ENCODE data around the gene CSRNP3. TPM values are rescaled to one million over a fixed set of nuclear protein-coding genes. Genes with fewer than 3 reads are reported as not detected.

CSRNP3 gene
- total and polyA plus RNA-seq, 10 of the 15 experiments (the other 5 are each of a cell fraction or from before 2014, with no cell fraction given): 0.03 to 5.2 (median 0.11) TPM; not detected in 1

DNA sequence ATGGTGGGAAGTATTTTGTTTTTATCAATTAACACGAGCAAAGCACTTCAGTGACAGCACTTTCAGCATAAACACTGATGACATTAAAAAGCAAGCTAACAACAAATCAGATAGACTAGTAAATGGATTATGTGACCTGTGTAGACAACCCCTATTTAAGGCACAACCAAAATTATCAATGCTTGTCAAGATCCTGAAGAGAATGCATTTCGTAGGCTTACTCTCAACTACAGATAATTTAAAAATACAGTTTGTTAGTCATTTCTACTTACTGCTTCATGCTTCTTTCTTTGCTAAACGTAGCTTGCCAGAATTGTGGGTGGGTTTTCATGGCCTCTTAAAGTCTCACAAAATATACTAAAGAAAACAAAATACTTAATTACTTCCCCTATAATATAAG, 3.4 kb downstream of the CSRNP3 start:
- ChIA-PET RAD21 (ENCODE audit: unreplicated experiment) (interaction anchor here (0.8 to 2.5 kb wide), 13 partner anchors 10 to 210 kb away, joined by 3 to 9 read pairs (median 4); no protein-coding TSS in a partner anchor), SMC1A (ENCODE audit: uncharacterized antibody, unreplicated experiment) (interaction anchor here (0.6 to 3.1 kb wide), 23 partner anchors 8 to 402 kb away, joined by 3 to 21 read pairs (median 4); no protein-coding TSS in a partner anchor), POLR2A (no interaction called here), CTCF (interaction anchor here (1.0 to 2.4 kb wide), 9 partner anchors 9 to 402 kb away, joined by 3 to 8 read pairs (median 4); no protein-coding TSS in a partner anchor)
- Histone ChIP-seq H3K79me2 (ENCODE audit: control insufficient read depth, insufficient read depth, low read length) (no peaks in the 10 kb centered on the region), H3K27ac (ENCODE audit: control insufficient read depth, insufficient read depth) (no peak overlapping the region), H3K4me2 (ENCODE audit: control insufficient read depth, insufficient read depth) (no peak overlapping the region), H4K20me1 (ENCODE audit: control insufficient read depth, insufficient read depth) (no peaks in the 10 kb centered on the region), H3K9me3 (replicated peaks; ENCODE audit: control insufficient read depth, insufficient read depth, low read length) (no peaks in the 10 kb centered on the region), H3K9ac (ENCODE audit: control insufficient read depth, insufficient read depth, low read length) (no peak overlapping the region), H3K27me3 (replicated peaks in 1 of 2; ENCODE audit: control insufficient read depth in 2 of 2, insufficient read depth in 2 of 2, low read length in 1 of 2) (no peaks in the 10 kb centered on the region), H3K36me3 (ENCODE audit: control insufficient read depth in 2 of 2, insufficient read depth in 2 of 2, low read length in 1 of 2) (no peaks in the 10 kb centered on the region), H3K4me3 (no peak overlapping the region), H3K4me1 (ENCODE audit: control insufficient read depth, insufficient read depth, low read length) (no peaks in the 10 kb centered on the region), H2AFZ (ENCODE audit: control insufficient read depth, low read depth, low read length) (no peak overlapping the region)
- no TSS peak for BruUV-seq (replicated peaks)
- intact Hi-C loops (cut with micrococcal nuclease; ENCODE audit: unreplicated experiment) (no loop called here), in situ Hi-C loops (cut with MboI) (no loop called here)
- 0% methylated on average over 3 of the region's 3 CpGs for WGBS (ENCODE audit: insufficient coverage, insufficient replicate concordance, low lambda C conversion rate, missing lambda C conversion rate)
- no peak for DNase-seq (ENCODE audit: low read depth, low spot score)
- no peak for FAIRE-seq
- no peak for TF ChIP-seq IKZF2 (IDR thresholded peaks at IDR 0.05)
- TF ChIP-seq RBBP5 (conservative IDR thresholded peaks at IDR 0.05): no peak
- no peak for TF ChIP-seq ZBED1 (IDR thresholded peaks at IDR 0.05; ENCODE audit: borderline replicate concordance)
- no peak for TF ChIP-seq EGR1 (IDR thresholded peaks at IDR 0.05; ENCODE audit: borderline replicate concordance in 1 of 2, low read depth in 2 of 2, low read length in 2 of 2)
- no peak for TF ChIP-seq MEF2B (IDR thresholded peaks at IDR 0.05; ENCODE audit: partially characterized antibody, poor library complexity, severe bottlenecking)
- ATAC-seq: no peak

DNA sequence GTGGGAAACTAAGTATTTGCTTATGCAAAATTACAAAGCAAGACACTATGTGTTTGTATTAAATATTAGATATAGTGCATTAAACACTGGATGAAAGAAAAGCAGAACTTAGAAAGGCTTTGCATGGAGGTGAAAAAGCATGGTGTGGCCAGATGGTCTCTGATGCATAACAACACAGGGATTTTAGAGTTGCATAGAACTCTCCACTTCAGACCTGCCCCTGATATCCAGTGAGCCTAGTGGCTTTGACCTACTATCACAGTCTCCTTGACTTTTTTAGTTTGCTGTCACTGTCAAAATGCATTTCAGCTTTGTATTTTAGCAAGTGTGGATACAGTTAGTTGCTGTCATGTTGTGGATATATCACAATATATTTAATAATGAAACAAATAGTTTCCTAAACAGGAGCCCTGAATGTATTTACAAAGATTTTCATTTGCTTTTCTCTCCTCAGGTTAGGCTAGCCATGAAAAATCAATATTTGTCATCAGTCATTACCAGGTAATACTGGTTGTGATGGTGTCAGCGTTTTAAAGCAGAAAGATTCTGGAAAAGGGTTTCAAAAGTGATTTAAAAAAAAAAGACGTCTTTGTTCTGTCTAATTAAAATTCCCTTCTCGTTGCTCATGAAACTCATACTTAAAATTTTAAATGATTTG, 5.2 kb downstream of the CSRNP3 start:
- intact Hi-C loops (cut with micrococcal nuclease; ENCODE audit: unreplicated experiment) (no loop called here), in situ Hi-C loops (cut with MboI) (no loop called here)
- DNase-seq (ENCODE audit: low read depth, low spot score): no peak
- no peaks in the 10 kb centered on the region for H3K36me3 ChIP-seq (ENCODE audit: control insufficient read depth in 2 of 2, insufficient read depth in 2 of 2, low read length in 1 of 2)
- no peak overlapping the region for H3K27ac ChIP-seq (ENCODE audit: control insufficient read depth, insufficient read depth)
- H2AFZ ChIP-seq (ENCODE audit: control insufficient read depth, low read depth, low read length): no peak overlapping the region
- H3K79me2 ChIP-seq (ENCODE audit: control insufficient read depth, insufficient read depth, low read length): no peaks in the 10 kb centered on the region
- H3K4me3 ChIP-seq: no peak overlapping the region
- CTCF ChIA-PET: interaction anchor here (1.4 to 2.4 kb wide), 3 partner anchors 10 to 400 kb away, joined by 3 to 7 read pairs (median 4); no protein-coding TSS in a partner anchor
- peak; percentile 53 for ATAC-seq
- FAIRE-seq: no peak
- BruUV-seq (replicated peaks): no TSS peak
- H3K27me3 ChIP-seq (replicated peaks in 1 of 2; ENCODE audit: control insufficient read depth in 2 of 2, insufficient read depth in 2 of 2, low read length in 1 of 2): no peaks in the 10 kb centered on the region
- TF ChIP-seq ZNF274 (IDR thresholded peaks at IDR 0.05; ENCODE audit: insufficient read depth, insufficient read length) (no peak), CHD1 (IDR thresholded peaks at IDR 0.05; ENCODE audit: low read depth, low read length) (no peak)
- H3K4me1 ChIP-seq (ENCODE audit: control insufficient read depth, insufficient read depth, low read length): no peaks in the 10 kb centered on the region
- no peaks in the 10 kb centered on the region for H3K9me3 ChIP-seq (replicated peaks; ENCODE audit: control insufficient read depth, insufficient read depth, low read length)
- no peak overlapping the region for H3K9ac ChIP-seq (ENCODE audit: control insufficient read depth, insufficient read depth, low read length)
- H4K20me1 ChIP-seq (ENCODE audit: control insufficient read depth, insufficient read depth): no peaks in the 10 kb centered on the region
- 25% methylated on average over 3 of the region's 3 CpGs for WGBS (ENCODE audit: insufficient coverage, insufficient replicate concordance, low lambda C conversion rate, missing lambda C conversion rate)
- SMC1A ChIA-PET (ENCODE audit: uncharacterized antibody, unreplicated experiment): interaction anchor here (1.1 to 2.9 kb wide), 5 partner anchors 20 to 72 kb away, joined by 3 to 8 read pairs (median 6); no protein-coding TSS in a partner anchor
- RAD21 ChIA-PET (ENCODE audit: unreplicated experiment): no interaction called here
- no peak overlapping the region for H3K4me2 ChIP-seq (ENCODE audit: control insufficient read depth, insufficient read depth)
- POLR2A ChIA-PET: no interaction called here

Data from GM12878 (cell line).